Endodermal cell (in vitro differentiated cells): ENCODE results near the gene KCNN3. TPM values are rescaled to one million over a fixed set of nuclear protein-coding genes. Genes with fewer than 3 reads are reported as not detected.
A peak's percentile ranks its signal among the peaks of the same experiment; 100 is the strongest.

ENCODE experiments used
- DNase-seq: peaks from one replicate; pipeline ENCODE4 v3.0.0-alpha.2; 2017
- H3K27ac ChIP-seq: 2 replicates; pipeline ENCODE4 v1.5.1; 2013; ENCODE audit warnings: mild to moderate bottlenecking, low read depth, low read length, moderate library complexity
- H3K27me3 ChIP-seq: 2 replicates; pipeline ENCODE4 v1.6.1; 2013; ENCODE audit warnings: mild to moderate bottlenecking, low read length, moderate library complexity; ENCODE audit not compliant: insufficient read depth, control insufficient read depth, poor library complexity, severe bottlenecking
- H3K36me3 ChIP-seq: 2 replicates; pipeline ENCODE4 v1.7.0; 2013; ENCODE audit warnings: mild to moderate bottlenecking, low read length, moderate library complexity; ENCODE audit not compliant: control insufficient read depth, insufficient read depth
- H3K4me1 ChIP-seq: one replicate; pipeline ENCODE4 v1.7.0; 2013; ENCODE audit warnings: low read length; ENCODE audit not compliant: control insufficient read depth, insufficient read depth
- H3K4me3 ChIP-seq: 2 replicates; pipeline ENCODE4 v1.5.1; 2013; ENCODE audit warnings: mild to moderate bottlenecking, low read length, moderate library complexity
- H3K9ac ChIP-seq: 2 replicates; pipeline ENCODE4 v1.6.1; 2013; ENCODE audit warnings: mild to moderate bottlenecking, low read length, moderate library complexity; ENCODE audit not compliant: poor library complexity, severe bottlenecking; ENCODE audit errors: extremely low read depth
- H3K9me3 ChIP-seq: 2 replicates; pipeline ENCODE4 v1.6.1; 2013; ENCODE audit warnings: mild to moderate bottlenecking, low read length, moderate library complexity; ENCODE audit not compliant: control insufficient read depth
- H3K27ac Mint-ChIP-seq: 2 replicates; pipeline ENCODE4 v1.8.0; 2020; ENCODE audit warnings: mixed read lengths
- H3K27me3 Mint-ChIP-seq: 2 replicates; pipeline ENCODE4 v1.8.0; 2021; ENCODE audit warnings: mild to moderate bottlenecking, mixed read lengths; ENCODE audit not compliant: insufficient read depth
- H3K36me3 Mint-ChIP-seq: 2 replicates; pipeline ENCODE4 v1.8.0; 2020; ENCODE audit warnings: low read depth, mixed read lengths
- H3K4me1 Mint-ChIP-seq: 2 replicates; pipeline ENCODE4 v1.8.0; 2020; ENCODE audit warnings: mixed read lengths
- H3K4me3 Mint-ChIP-seq: 2 replicates; pipeline ENCODE4 v1.8.0; 2020; ENCODE audit warnings: mild to moderate bottlenecking, moderate library complexity, mixed read lengths
- H3K9me3 Mint-ChIP-seq: 2 replicates; pipeline ENCODE4 v1.8.0; 2020; ENCODE audit warnings: mild to moderate bottlenecking, mixed read lengths
- CTCF ChIP-seq: fragments of 200-600 bp; sonication (generic); conservative IDR thresholded peaks from 2 replicates; pipeline ENCODE4 v1.5.0; 2021; ENCODE audit warnings: antibody characterized with exemption, mild to moderate bottlenecking
- WGBS, 2 experiments: methylation state at CpG; one replicate each; pipeline versions ENCODE4 v1.1.5 to v1.1.7; 2013; ENCODE audit warnings: missing lambda C conversion rate in 2 of 2, mixed read lengths in 1 of 2; ENCODE audit not compliant: insufficient coverage in 1 of 2, insufficient read length in 1 of 2; 5-methylcytosine and 5-hydroxymethylcytosine counted together
- total RNA-seq, 2 donors: library from RNA; stranded (reverse); fragmentation: NEBNext Ultra II Directional in 1 of 2; extraction: Animal tissue kit (Norgen Biotek cat#: 25700) in 1 of 2; gene quantifications; 2 replicates in 1 of 2; 3 replicates in 1 of 2; pipeline ENCODE4 v1.2.1, GENCODE V29; 2021

Gene KCNN3
- total RNA-seq, 2 donors from 2014 or later = 0.57 to 0.75 TPM

- Histone ChIP-seq H3K27me3 (no peaks in the 10 kb centered on the region), H3K27ac (no peak overlapping the region), H3K9ac (no peak overlapping the region), H3K36me3 (no peaks in the 10 kb centered on the region), H3K4me1 (peaks cover 8% of the 10 kb centered on the region), H3K4me3 (no peak overlapping the region), H3K9me3 (no peaks in the 10 kb centered on the region)
- no peaks in the 10 kb centered on the region for H3K36me3 Mint-ChIP-seq
- no peak overlapping the region for H3K27ac Mint-ChIP-seq
- H3K27me3 Mint-ChIP-seq = peaks cover 3% of the 10 kb centered on the region
- no peaks in the 10 kb centered on the region for H3K9me3 Mint-ChIP-seq
- no peak for DNase-seq
- 92 to 98% methylated on average over 3 of the region's 3 CpGs for WGBS, 2 experiments
- no peak for TF ChIP-seq CTCF
- no peak overlapping the region for H3K4me3 Mint-ChIP-seq
- peaks cover 19% of the 10 kb centered on the region for H3K4me1 Mint-ChIP-seq
Observed at GRCh38 chr1:154729577-154729976, 140.5 kb downstream of the KCNN3 start.

GRCh38 chr1:154729031-154729442, 141.0 kb downstream of the KCNN3 start:
- Mint-ChIP-seq H3K4me3 (no peak overlapping the region), H3K4me1 (peaks cover 19% of the 10 kb centered on the region), H3K36me3 (no peaks in the 10 kb centered on the region), H3K9me3 (no peaks in the 10 kb centered on the region), H3K27ac (peak overlapping the region; percentile 56), H3K27me3 (peaks cover 3% of the 10 kb centered on the region)
- no peak overlapping the region for H3K4me3 ChIP-seq
- H3K9ac ChIP-seq = no peak overlapping the region
- H3K9me3 ChIP-seq = no peaks in the 10 kb centered on the region
- H3K27ac ChIP-seq = no peak overlapping the region
- no peak for DNase-seq
- no peaks in the 10 kb centered on the region for H3K27me3 ChIP-seq
- TF ChIP-seq CTCF = no peak
- 83 to 85% methylated on average over 3 to 6 of the region's 6 CpGs for WGBS, 2 experiments
- H3K36me3 ChIP-seq = no peaks in the 10 kb centered on the region
- H3K4me1 ChIP-seq = peaks cover 8% of the 10 kb centered on the region

GRCh38 chr1:154726896-154727753, 143.0 kb downstream of the KCNN3 start:
- no peak overlapping the region for H3K27ac Mint-ChIP-seq
- H3K36me3 ChIP-seq = no peaks in the 10 kb centered on the region
- no peaks in the 10 kb centered on the region for H3K9me3 Mint-ChIP-seq
- H3K9ac ChIP-seq = no peak overlapping the region
- H3K27ac ChIP-seq = peak overlapping the region; percentile 10
- H3K9me3 ChIP-seq = no peaks in the 10 kb centered on the region
- 84 to 89% methylated on average over 10 to 13 of the region's 13 CpGs for WGBS, 2 experiments
- H3K4me3 Mint-ChIP-seq = no peak overlapping the region
- H3K36me3 Mint-ChIP-seq = no peaks in the 10 kb centered on the region
- peaks cover 3% of the 10 kb centered on the region for H3K27me3 Mint-ChIP-seq
- TF ChIP-seq CTCF = peak; percentile 34
- H3K4me1 ChIP-seq = peaks cover 8% of the 10 kb centered on the region
- no peaks in the 10 kb centered on the region for H3K27me3 ChIP-seq
- H3K4me1 Mint-ChIP-seq = peaks cover 19% of the 10 kb centered on the region
- DNase-seq = no peak
- H3K4me3 ChIP-seq = no peak overlapping the region
